ENCODE data around the gene HPSE2. TPM values are rescaled to one million over a fixed set of nuclear protein-coding genes. Genes with fewer than 3 reads are reported as not detected.

Gene HPSE2
- total and polyA plus RNA-seq, 8 donors = 0.58 to 15.8 (median 2.0) TPM

DNA sequence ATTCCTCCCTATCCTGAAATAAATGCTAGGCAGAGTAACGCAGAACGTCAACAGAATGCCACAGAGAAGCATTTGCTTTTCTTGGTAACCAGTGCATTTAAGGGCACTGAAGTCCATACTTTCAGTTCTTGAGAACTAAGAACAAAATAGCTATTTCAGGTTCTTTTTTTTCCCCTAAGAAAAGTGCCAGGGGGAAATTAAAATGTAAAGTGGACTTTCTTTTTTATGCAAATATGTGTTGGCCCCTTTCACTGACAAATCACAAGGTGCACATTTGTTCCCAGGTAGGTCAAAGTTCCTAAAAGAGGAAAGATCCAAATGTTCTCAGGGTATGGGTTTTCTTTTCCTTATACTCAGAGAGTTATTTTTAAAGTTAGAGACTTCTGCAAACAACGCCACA, 151.5 kb downstream of the HPSE2 start:
- Histone ChIP-seq H3K9me3 (no peaks in the 10 kb centered on the region), H3K4me3 (no peak overlapping the region), H3K36me3 (no peaks in the 10 kb centered on the region), H3K4me1 (no peaks in the 10 kb centered on the region), H3K27me3 (no peaks in the 10 kb centered on the region), H3K27ac (no peak overlapping the region)
- intact Hi-C loops (cut with DNase I; ENCODE audit: low total_unique reads) = no loop called here
- no peak for TF ChIP-seq POLR2AphosphoS5 (IDR thresholded peaks at IDR 0.05)
- TF ChIP-seq, protein P1, sequence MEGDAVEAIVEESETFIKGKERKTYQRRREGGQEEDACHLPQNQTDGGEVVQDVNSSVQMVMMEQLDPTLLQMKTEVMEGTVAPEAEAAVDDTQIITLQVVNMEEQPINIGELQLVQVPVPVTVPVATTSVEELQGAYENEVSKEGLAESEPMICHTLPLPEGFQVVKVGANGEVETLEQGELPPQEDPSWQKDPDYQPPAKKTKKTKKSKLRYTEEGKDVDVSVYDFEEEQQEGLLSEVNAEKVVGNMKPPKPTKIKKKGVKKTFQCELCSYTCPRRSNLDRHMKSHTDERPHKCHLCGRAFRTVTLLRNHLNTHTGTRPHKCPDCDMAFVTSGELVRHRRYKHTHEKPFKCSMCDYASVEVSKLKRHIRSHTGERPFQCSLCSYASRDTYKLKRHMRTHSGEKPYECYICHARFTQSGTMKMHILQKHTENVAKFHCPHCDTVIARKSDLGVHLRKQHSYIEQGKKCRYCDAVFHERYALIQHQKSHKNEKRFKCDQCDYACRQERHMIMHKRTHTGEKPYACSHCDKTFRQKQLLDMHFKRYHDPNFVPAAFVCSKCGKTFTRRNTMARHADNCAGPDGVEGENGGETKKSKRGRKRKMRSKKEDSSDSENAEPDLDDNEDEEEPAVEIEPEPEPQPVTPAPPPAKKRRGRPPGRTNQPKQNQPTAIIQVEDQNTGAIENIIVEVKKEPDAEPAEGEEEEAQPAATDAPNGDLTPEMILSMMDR (IDR thresholded peaks at IDR 0.05) = no peak
- no peak for TF ChIP-seq EP300 (IDR thresholded peaks at IDR 0.05)
- TF ChIP-seq POLR2A (IDR thresholded peaks at IDR 0.05) = no peak
- 58 to 76% (median 64%) methylated on average over 3 of the region's 3 CpGs for WGBS, 5 donors
- DNase-seq = no peak

DNA sequence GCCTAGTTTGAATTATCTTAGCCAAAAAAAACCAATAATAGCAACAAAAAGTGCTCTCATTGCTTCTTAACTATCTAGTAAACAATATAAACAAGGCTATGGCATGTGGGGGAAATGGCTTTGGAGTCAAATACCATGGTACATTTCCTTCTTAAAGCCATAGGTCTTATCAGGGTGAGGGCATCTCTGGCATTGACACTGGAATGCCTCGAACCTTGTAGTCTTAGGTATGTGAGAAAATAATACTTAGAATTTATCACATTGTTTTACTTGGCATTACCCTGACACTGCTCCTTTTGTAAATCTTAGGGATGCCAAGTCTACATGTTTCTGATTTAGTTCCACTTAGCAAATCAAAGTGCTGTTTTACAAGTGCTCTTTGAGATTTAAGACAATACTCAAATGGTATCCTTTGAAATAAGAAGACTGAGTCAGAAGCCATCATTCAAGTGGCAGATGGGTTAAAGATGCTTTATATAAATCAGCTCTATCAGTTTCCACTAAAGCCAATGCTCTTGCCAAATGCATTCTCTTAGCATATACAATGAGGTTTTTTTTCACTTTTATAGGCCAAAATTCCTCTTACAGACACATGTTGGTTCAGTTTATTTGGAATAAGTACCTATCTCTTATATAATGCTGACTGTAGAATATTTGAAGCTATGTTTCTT, 155.2 kb downstream of the HPSE2 start:
- Histone ChIP-seq H3K27me3 (no peaks in the 10 kb centered on the region), H3K27ac (no peak overlapping the region), H3K36me3 (no peaks in the 10 kb centered on the region), H3K4me1 (no peaks in the 10 kb centered on the region), H3K9me3 (no peaks in the 10 kb centered on the region), H3K4me3 (no peak overlapping the region)
- no peak for TF ChIP-seq POLR2A (IDR thresholded peaks at IDR 0.05)
- TF ChIP-seq EP300 (IDR thresholded peaks at IDR 0.05) = no peak
- TF ChIP-seq, protein P1 (IDR thresholded peaks at IDR 0.05) = no peak
- TF ChIP-seq POLR2AphosphoS5 (IDR thresholded peaks at IDR 0.05) = no peak
- 14 to 44% (median 28%) methylated on average over 1 of the region's 1 CpG for WGBS, 5 donors
- intact Hi-C loops (cut with DNase I; ENCODE audit: low total_unique reads) = no loop called here
- DNase-seq = no peak

DNA sequence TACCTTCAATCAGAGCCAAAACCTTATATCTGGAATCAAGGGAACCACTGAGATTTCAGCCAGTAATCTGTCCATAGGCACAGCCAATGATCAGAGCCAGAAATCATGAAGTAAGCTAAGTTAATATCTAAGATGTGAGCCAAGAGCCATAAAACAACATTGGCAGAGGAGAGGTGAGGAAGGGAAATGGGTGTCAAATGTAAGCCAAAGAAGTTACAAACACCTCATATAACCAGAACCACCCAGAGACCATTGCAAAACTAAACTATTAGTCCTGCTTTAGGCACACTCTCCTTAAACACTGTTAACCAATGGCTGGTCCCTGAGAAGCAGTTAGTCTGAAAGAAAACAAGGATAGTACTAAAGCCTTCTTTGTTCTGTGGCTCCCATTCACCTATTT, 173.1 kb downstream of the HPSE2 start:
- DNase-seq = no peak
- no peak for TF ChIP-seq EP300 (IDR thresholded peaks at IDR 0.05)
- Histone ChIP-seq H3K36me3 (no peaks in the 10 kb centered on the region), H3K27ac (no peak overlapping the region), H3K4me1 (no peaks in the 10 kb centered on the region), H3K4me3 (no peak overlapping the region), H3K9me3 (no peaks in the 10 kb centered on the region), H3K27me3 (no peaks in the 10 kb centered on the region)
- intact Hi-C loops (cut with DNase I; ENCODE audit: low total_unique reads) = no loop called here

DNA sequence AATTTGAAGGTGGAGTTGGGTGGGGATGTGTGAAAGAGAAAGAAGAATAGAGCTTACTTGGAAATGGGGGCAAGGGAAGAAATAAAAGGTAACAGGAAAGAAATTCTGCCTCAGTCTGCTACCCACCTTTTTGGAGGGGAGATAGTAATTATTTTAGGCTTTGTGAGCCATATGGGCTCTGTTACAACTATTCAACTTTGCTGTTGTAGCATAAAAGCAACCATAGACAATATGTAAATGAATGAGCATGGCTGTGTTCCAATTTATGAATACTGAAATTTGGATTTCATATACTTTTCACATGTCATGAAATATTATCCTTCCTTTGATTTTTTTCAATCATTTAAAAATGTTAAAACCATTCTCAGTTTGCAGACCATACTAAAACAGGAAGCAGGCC, 176.9 kb downstream of the HPSE2 start:
- intact Hi-C loops (cut with DNase I; ENCODE audit: low total_unique reads) = no loop called here
- Histone ChIP-seq H3K27ac (no peak overlapping the region), H3K4me1 (no peaks in the 10 kb centered on the region), H3K36me3 (no peaks in the 10 kb centered on the region), H3K27me3 (no peaks in the 10 kb centered on the region), H3K4me3 (no peak overlapping the region), H3K9me3 (no peaks in the 10 kb centered on the region)
- TF ChIP-seq EP300 (IDR thresholded peaks at IDR 0.05) (no peak), POLR2A (IDR thresholded peaks at IDR 0.05) (no peak), POLR2AphosphoS5 (IDR thresholded peaks at IDR 0.05) (no peak)
- TF ChIP-seq, protein P1 (IDR thresholded peaks at IDR 0.05) = no peak
- no peak for DNase-seq

DNA sequence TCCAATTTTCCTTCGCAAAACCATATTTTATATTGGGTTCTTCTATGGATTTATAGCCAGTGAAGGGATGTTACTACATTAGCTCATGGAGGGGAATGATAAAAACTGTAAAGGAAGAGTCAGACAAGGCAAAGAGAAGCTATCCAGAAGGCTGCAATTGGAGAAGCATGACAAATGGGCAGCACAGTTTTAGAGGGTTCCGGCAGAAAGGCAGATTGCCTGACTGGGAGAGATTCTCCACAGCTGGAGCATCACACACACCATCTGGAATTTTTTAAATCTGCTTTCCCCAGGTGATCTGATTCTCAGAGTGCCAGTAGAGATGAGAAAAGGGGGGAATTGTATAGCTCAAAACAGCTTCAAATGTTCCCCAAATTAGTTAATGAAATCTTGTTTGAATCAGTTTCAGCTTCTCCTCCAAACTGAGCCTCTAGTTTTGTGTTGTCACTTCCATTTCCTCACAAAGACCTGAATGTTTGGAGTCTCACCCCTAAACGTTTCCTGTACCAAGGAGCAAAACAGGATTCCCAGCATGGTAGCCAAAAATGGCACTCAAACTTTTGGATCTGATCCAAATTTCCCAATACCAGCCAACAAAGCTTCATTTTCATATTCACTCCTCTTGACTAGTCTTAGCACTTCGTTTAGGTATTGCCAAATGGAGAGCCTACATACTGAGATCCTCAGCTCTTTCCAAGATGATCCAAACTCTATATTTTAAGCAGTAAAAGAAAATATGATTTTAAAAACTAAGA, 177.5 kb downstream of the HPSE2 start:
- 48 to 62% (median 53%) methylated on average over 4 of the region's 4 CpGs for WGBS, 5 donors
- DNase-seq = peak in 1 of 2 donors; percentile 7
- no peaks in the 10 kb centered on the region for H3K9me3 ChIP-seq
- H3K4me3 ChIP-seq = no peak overlapping the region
- H3K4me1 ChIP-seq = no peaks in the 10 kb centered on the region
- TF ChIP-seq, protein P1 (IDR thresholded peaks at IDR 0.05) = no peak
- no peak for TF ChIP-seq POLR2AphosphoS5 (IDR thresholded peaks at IDR 0.05)
- no peak for TF ChIP-seq EP300 (IDR thresholded peaks at IDR 0.05)
- TF ChIP-seq POLR2A (IDR thresholded peaks at IDR 0.05) = no peak
- intact Hi-C loops (cut with DNase I; ENCODE audit: low total_unique reads) = no loop called here
- no peaks in the 10 kb centered on the region for H3K27me3 ChIP-seq
- H3K36me3 ChIP-seq = no peaks in the 10 kb centered on the region
- H3K27ac ChIP-seq = no peak overlapping the region
